Activated naive CD4-positive, alpha-beta T cell treated with anti-CD3 and anti-CD28 coated beads, Interleukin-2, amount 50 U/mL, for 72 hours (primary cell): ENCODE results near the gene PDZRN3. TPM values are rescaled to one million over a fixed set of nuclear protein-coding genes. Genes with fewer than 3 reads are reported as not detected.

ENCODE experiments used
- ATAC-seq, 2 donors: fragments of 150-1000 bp; cut with Tn5 transposase; 2 replicates each; pipeline ENCODE4 v1.10.0; 2021; ENCODE audit warnings: mild to moderate bottlenecking in 2 of 2, moderate library complexity in 2 of 2
- DNase-seq, 2 donors: peaks; one replicate each; pipeline ENCODE4 v3.0.0; 2021 to 2022; ENCODE audit warnings: low spot score in 2 of 2
- H3K27ac Mint-ChIP-seq, 2 donors: one replicate each; pipeline ENCODE4 v1.8.0; 2022; ENCODE audit warnings: mild to moderate bottlenecking in 2 of 2, mixed read lengths in 2 of 2
- H3K36me3 Mint-ChIP-seq, 2 donors: one replicate each; pipeline ENCODE4 v1.8.0; 2022; ENCODE audit warnings: mixed read lengths in 2 of 2
- H3K9me3 Mint-ChIP-seq, 2 donors: one replicate each; pipeline ENCODE4 v1.8.0; 2022; ENCODE audit warnings: mixed read lengths in 2 of 2
- total RNA-seq, 2 donors: library from RNA; stranded (reverse); gene quantifications; one replicate each; pipeline ENCODE4 v1.2.3, GENCODE V29; 2022

PDZRN3 gene
- total RNA-seq, 2 donors from 2014 or later: not detected

- peaks cover 3 to 5% of the 10 kb centered on the region in 2 donors for H3K9me3 Mint-ChIP-seq
- DNase-seq: no peak
- no peak for ATAC-seq
- H3K36me3 Mint-ChIP-seq: no peaks in the 10 kb centered on the region
- no peak overlapping the region for H3K27ac Mint-ChIP-seq
These were observed 209.6 kb downstream of the PDZRN3 start for GRCh38 chr3:73415118-73415517.

DNA sequence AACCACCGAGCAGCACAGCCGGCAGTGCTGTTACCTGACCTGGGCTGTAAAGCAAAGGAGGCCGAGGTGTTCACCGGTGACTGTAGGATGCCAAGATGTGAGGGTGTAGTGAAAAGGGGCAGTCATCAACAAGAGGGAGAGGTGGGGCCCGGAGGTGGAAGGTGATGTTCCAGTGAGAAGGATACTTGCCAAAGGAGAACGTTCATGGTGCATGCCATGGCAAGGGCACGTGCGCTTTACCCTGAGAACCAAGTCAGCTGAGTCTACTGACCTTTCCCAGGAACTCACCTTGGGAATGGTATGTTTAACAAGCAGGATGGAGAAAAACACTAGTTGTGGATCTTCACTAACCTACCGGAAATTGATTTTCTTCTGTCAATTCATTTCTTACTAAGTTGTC is 211.1 kb downstream of the PDZRN3 start:
- ATAC-seq (no peak), DNase-seq (no peak)
- Mint-ChIP-seq H3K36me3 (no peaks in the 10 kb centered on the region), H3K27ac (no peak overlapping the region), H3K9me3 (peaks cover 3 to 5% of the 10 kb centered on the region in 2 donors)

- Mint-ChIP-seq H3K27ac (no peak overlapping the region), H3K9me3 (peaks cover 3 to 5% of the 10 kb centered on the region in 2 donors), H3K36me3 (no peaks in the 10 kb centered on the region)
- DNase-seq (no peak), ATAC-seq (no peak)
These were observed 212.7 kb downstream of the PDZRN3 start for GRCh38 chr3:73411993-73412392.

DNA sequence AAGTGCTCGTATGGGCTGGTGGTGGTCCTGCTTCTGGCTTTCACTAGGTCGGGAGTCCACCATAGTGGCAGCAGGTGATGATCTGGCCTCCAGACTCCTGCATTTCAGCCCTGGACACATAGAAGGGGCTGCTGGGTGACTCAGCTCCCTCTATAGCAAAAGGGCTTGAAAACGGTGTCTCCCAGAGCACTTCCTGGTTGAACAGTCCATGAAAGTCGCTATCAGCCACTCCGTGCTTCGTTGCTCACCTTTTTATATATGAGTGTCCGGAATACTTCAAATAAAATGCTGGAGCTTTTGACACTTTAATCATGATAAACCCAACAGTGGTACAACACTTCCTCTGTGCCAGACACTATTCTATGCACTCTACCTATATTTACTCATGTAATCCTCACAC is 213.2 kb downstream of the PDZRN3 start:
- no peak for ATAC-seq
- DNase-seq: no peak
- Mint-ChIP-seq H3K36me3 (no peaks in the 10 kb centered on the region), H3K9me3 (peaks cover 3 to 5% of the 10 kb centered on the region in 2 donors), H3K27ac (no peak overlapping the region)

- ATAC-seq: no peak
- H3K9me3 Mint-ChIP-seq: peaks cover 3 to 5% of the 10 kb centered on the region in 2 donors
These were observed 215.5 kb downstream of the PDZRN3 start for GRCh38 chr3:73409138-73409763.

GRCh38 chr3:73408634-73409033 is 216.1 kb downstream of the PDZRN3 start:
- ATAC-seq: no peak
- H3K36me3 Mint-ChIP-seq: no peaks in the 10 kb centered on the region
- DNase-seq: no peak
- no peak overlapping the region for H3K27ac Mint-ChIP-seq
- peaks cover 3 to 5% of the 10 kb centered on the region in 2 donors for H3K9me3 Mint-ChIP-seq

More at GRCh38 chr3:73409138-73409763, 215.5 kb downstream of the PDZRN3 start:
- Mint-ChIP-seq H3K27ac (no peak overlapping the region), H3K36me3 (no peaks in the 10 kb centered on the region)
- DNase-seq: no peak

DNA sequence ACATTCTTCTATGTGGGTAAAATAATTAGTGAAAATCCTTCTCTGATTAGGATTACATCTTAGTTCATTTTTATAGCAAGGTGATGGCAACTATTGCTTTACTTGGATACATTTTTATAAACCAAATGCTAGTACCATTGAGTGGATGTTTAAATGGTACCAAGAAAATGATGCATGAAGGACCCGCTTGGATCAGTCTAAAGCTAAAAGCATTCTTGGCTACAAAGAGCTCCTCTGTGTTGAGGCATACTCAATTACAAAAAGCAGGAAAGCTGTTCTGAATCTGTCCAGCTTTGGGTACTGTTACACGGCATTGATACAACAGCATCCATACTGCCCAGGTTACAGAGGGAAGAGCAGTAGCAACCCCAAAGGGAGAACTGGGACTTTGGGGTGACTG is 217.2 kb downstream of the PDZRN3 start:
- Mint-ChIP-seq H3K27ac (no peak overlapping the region), H3K36me3 (no peaks in the 10 kb centered on the region), H3K9me3 (peaks cover 3 to 5% of the 10 kb centered on the region in 2 donors)
- no peak for ATAC-seq
- DNase-seq: no peak

GRCh38 chr3:73405853-73406252 is 218.9 kb downstream of the PDZRN3 start:
- no peaks in the 10 kb centered on the region for H3K36me3 Mint-ChIP-seq

GRCh38 chr3:73405000-73405399 is 219.7 kb downstream of the PDZRN3 start:
- ATAC-seq: no peak
- Mint-ChIP-seq H3K9me3 (no peaks in the 10 kb centered on the region), H3K36me3 (no peaks in the 10 kb centered on the region), H3K27ac (no peak overlapping the region)
- no peak for DNase-seq

More at GRCh38 chr3:73405853-73406252, 218.9 kb downstream of the PDZRN3 start:
- ATAC-seq: no peak
- H3K27ac Mint-ChIP-seq: no peak overlapping the region
- H3K9me3 Mint-ChIP-seq: no peaks in the 10 kb centered on the region
- DNase-seq: no peak

- Mint-ChIP-seq H3K36me3 (no peaks in the 10 kb centered on the region), H3K27ac (no peak overlapping the region), H3K9me3 (no peaks in the 10 kb centered on the region)
- ATAC-seq (no peak), DNase-seq (no peak)
These were observed 220.3 kb downstream of the PDZRN3 start for GRCh38 chr3:73404435-73404834.

GRCh38 chr3:73403444-73403843 is 221.3 kb downstream of the PDZRN3 start:
- ATAC-seq: no peak
- Mint-ChIP-seq H3K36me3 (no peaks in the 10 kb centered on the region), H3K27ac (no peak overlapping the region), H3K9me3 (no peaks in the 10 kb centered on the region)
- no peak for DNase-seq

GRCh38 chr3:73401616-73402279 is 223.0 kb downstream of the PDZRN3 start:
- no peak for ATAC-seq
- DNase-seq: no peak
- H3K36me3 Mint-ChIP-seq: no peaks in the 10 kb centered on the region
- no peaks in the 10 kb centered on the region for H3K9me3 Mint-ChIP-seq
- H3K27ac Mint-ChIP-seq: no peak overlapping the region

DNA sequence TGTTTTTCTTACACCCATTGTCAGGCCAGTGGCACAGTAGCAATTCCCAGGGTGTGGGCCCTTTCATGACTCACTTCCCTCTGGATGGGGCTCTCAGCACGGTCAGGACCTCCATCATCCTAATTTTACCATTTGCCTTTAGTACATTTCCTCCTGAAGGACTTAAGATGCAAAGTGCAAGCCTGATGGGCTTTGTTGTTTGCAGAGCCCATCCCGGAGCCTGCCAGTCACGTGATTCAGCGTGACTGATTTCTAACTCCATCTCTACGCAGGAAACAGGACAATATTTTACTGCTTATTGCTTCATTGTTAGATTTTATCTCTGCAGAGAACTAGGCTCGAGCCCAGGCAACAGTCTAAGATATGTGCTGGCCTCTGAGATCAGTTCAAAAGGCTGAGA is 223.7 kb downstream of the PDZRN3 start:
- DNase-seq: no peak
- H3K27ac Mint-ChIP-seq: no peak overlapping the region
- H3K36me3 Mint-ChIP-seq: no peaks in the 10 kb centered on the region
- no peak for ATAC-seq
- no peaks in the 10 kb centered on the region for H3K9me3 Mint-ChIP-seq

GRCh38 chr3:73399666-73400253 is 225.0 kb downstream of the PDZRN3 start:
- DNase-seq (no peak), ATAC-seq (no peak)
- Mint-ChIP-seq H3K36me3 (no peaks in the 10 kb centered on the region), H3K9me3 (no peaks in the 10 kb centered on the region), H3K27ac (no peak overlapping the region)

DNA sequence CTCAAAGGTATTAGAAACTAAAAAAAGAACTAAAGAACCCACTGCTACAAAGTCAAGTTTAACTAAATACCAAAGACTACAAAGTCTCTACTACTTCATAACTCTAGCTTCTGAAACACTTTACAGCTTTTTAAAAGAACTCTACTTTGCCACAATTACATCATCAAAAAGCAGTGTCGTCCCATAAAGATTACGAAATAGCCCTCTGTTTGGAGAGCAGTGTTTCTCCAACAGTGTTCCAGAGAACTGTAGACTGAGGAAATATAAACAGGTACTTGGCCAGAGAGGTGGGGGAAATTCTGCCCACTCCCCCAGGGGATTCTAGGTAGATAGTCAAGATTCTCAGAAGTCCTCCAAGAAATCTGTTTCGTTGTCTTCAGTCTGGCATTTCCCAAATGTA is 225.6 kb downstream of the PDZRN3 start:
- Mint-ChIP-seq H3K27ac (no peak overlapping the region), H3K36me3 (no peaks in the 10 kb centered on the region), H3K9me3 (no peaks in the 10 kb centered on the region)
- DNase-seq: no peak
- no peak for ATAC-seq

DNA sequence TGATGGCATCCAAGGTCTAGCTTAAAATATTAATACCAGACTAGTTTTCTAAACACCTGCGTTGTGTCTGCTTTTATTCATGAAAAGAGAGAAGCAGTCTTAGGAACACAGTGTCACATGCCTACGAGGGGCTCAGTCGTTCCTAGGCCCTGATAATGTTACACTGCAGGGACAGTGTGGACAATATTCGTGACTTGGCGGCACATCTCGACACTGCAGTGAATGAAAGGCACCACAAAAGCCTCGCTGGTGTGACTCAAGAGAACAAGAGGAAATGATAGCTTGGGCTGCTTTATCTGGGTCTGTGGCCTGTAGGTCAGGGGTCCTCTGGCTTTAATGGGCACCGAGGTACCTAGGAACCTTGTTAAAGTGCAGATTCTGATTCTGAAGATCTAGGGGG is 226.7 kb downstream of the PDZRN3 start:
- H3K27ac Mint-ChIP-seq: no peak overlapping the region
- no peaks in the 10 kb centered on the region for H3K36me3 Mint-ChIP-seq
- ATAC-seq: no peak
- no peaks in the 10 kb centered on the region for H3K9me3 Mint-ChIP-seq
- no peak for DNase-seq

GRCh38 chr3:73394240-73394639 is 230.5 kb downstream of the PDZRN3 start:
- no peaks in the 10 kb centered on the region for H3K9me3 Mint-ChIP-seq
- ATAC-seq: no peak
- no peak overlapping the region for H3K27ac Mint-ChIP-seq
- DNase-seq: no peak
- no peaks in the 10 kb centered on the region for H3K36me3 Mint-ChIP-seq

GRCh38 chr3:73393005-73393404 is 231.7 kb downstream of the PDZRN3 start:
- ATAC-seq: no peak
- Mint-ChIP-seq H3K9me3 (no peaks in the 10 kb centered on the region), H3K27ac (no peak overlapping the region), H3K36me3 (no peaks in the 10 kb centered on the region)
- no peak for DNase-seq
